Measurements from ENCODE around the gene PDZD2.

The PDZD2 gene

DNA sequence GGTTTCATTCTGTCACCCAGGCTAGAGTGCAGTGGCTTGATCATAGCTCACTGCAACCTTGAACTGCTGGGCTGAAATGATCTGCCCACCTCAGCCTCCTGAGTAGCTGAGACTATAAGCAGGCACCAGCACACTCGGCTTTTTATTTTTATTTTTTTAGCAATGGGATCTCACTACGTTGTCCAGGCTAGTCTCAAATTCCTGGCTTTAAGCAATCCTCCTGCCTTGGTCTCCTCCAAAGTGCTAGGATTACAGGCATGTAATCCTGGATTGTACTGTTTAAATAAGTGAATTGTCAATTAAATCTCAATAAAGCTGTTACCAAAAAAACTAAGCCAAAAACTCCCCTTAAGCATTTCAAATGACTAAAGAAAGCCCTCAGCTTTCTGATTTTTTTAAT is 516.3 kb downstream of the PDZD2 start:
- no peak for DNase-seq

GRCh38 chr5:32156635-32157034 is 517.7 kb downstream of the PDZD2 start:
- no peak for DNase-seq

DNA sequence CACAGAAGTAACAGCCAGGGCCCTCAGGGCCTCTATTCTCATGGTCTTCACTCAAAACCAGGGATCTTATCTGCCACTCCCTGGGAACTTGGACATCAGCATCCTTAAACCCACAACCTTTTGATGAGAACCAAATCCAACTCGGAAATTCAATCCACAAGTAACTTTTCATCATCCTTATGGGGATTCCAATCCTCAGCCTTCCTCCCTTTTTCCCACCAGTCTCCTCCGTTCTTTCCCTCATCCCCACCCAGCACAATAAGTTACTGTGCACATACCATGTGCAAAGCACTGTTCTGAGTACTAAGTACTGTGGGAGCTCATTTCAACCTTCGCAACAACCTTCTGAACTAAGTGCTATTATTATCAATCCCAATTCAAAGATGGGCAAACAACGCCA is 518.1 kb downstream of the PDZD2 start:
- DNase-seq, result no peak

- no peak for DNase-seq
These were observed 519.7 kb downstream of the PDZD2 start for GRCh38 chr5:32158679-32158975.

- no peak for DNase-seq
These were observed 520.6 kb downstream of the PDZD2 start for GRCh38 chr5:32159328-32160072.

GRCh38 chr5:32160228-32160627 is 521.3 kb downstream of the PDZD2 start:
- no peak for DNase-seq

All from hematopoietic multipotent progenitor cell treated with erythropoietin and hydrocortisone succinate and interleukin-3 and kit ligand, for 4 days (in vitro differentiated cells).